Natural killer cell treated with Interleukin-12 subunit alpha and Interleukin-12 subunit beta and Interleukin-15 and Interleukin-18, amount 100 ng/mL, for 72 hours (primary cell): ENCODE measurements around the gene HHIPL1. TPM values are rescaled to one million over a fixed set of nuclear protein-coding genes. Genes with fewer than 3 reads are reported as not detected.

ENCODE experiments used
- ATAC-seq, 2 donors: fragments of 150-1000 bp; cut with Tn5 transposase in 1 of 2; sonication (Bioruptor Pico), chemical (Tn5 transposase) in 1 of 2; 2 replicates each; pipeline ENCODE4 v1.10.0; 2021
- DNase-seq: peaks from one replicate; pipeline ENCODE4 v3.0.0; 2022; ENCODE audit warnings: low spot score
- H3K27ac Mint-ChIP-seq, 2 donors: 1 replicate in 1 of 2; 2 replicates in 1 of 2; pipeline ENCODE4 v1.8.0; 2022; ENCODE audit warnings: mixed read lengths in 2 of 2, mild to moderate bottlenecking in 1 of 2, moderate library complexity in 1 of 2
- H3K27me3 Mint-ChIP-seq, 2 donors: 1 replicate in 1 of 2; 2 replicates in 1 of 2; pipeline ENCODE4 v1.8.0; 2022; ENCODE audit warnings: mixed read lengths in 2 of 2
- H3K36me3 Mint-ChIP-seq: one replicate; pipeline ENCODE4 v1.8.0; 2022; ENCODE audit warnings: mixed read lengths
- H3K4me1 Mint-ChIP-seq, 2 donors: 1 replicate in 1 of 2; 2 replicates in 1 of 2; pipeline ENCODE4 v1.8.0; 2022; ENCODE audit warnings: low read depth in 2 of 2, mixed read lengths in 2 of 2, mild to moderate bottlenecking in 1 of 2
- H3K4me3 Mint-ChIP-seq: one replicate; pipeline ENCODE4 v1.8.0; 2022; ENCODE audit warnings: mixed read lengths
- H3K9me3 Mint-ChIP-seq: 2 replicates; pipeline ENCODE4 v1.8.0; 2022; ENCODE audit warnings: mixed read lengths
- total RNA-seq, 2 donors: library from RNA; stranded (reverse); gene quantifications; one replicate each; pipeline ENCODE4 v1.2.3, GENCODE V29; 2022

Gene HHIPL1
- not detected for total RNA-seq

DNA sequence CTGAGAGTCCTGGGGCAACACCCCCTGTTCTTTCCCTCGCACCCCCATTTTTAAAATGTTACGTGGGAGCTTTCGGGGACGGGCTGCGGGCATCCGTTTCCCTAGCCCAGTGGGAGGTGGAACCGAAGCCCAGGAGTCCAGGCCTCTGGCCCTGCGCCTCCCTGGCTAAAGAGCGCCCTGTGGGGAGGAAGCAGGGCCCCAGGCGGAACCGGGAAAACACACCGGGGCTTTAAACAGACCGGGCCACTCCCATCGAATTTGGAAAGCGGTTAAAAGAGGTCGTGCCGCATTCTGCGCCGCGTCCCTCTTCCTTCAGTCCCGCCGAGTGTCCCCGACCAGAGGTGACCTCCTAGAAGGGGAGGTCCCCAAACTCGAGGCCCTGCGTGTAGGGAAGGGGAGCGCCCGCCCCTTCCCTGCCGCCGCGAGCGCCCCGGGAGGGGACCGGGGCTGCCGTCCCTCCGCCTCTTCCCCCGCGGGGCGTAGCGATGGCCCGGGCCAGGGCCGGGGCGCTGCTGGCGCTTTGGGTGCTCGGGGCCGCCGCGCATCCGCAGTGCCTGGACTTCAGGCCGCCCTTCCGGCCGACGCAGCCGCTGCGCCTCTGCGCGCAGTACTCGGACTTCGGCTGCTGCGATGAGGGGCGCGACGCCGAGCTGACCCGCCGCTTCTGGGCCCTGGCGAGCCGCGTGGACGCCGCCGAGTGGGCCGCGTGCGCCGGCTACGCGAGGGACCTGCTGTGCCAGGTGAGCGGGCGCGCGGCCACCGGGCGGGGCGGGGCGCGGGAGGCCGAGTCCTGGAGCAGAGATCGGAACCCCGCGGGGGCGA lies at the start of gene HHIPL1:
HHIPL1 (plus strand) TSS at position 407 of the 822 bp plus-strand sequence; CDS start at position 486, 79 bp downstream.
- Mint-ChIP-seq H3K4me1 (no peaks in the 10 kb centered on the region), H3K36me3 (no peaks in the 10 kb centered on the region), H3K9me3 (no peaks in the 10 kb centered on the region), H3K27ac (no peak within 1 kb of the TSS), H3K27me3 (peaks cover 5 to 11% of the 10 kb centered on the region in 2 donors), H3K4me3 (no peak within 1 kb of the TSS)
- ATAC-seq (peak in 1 of 2 donors; percentile 10), DNase-seq (no peak)

DNA sequence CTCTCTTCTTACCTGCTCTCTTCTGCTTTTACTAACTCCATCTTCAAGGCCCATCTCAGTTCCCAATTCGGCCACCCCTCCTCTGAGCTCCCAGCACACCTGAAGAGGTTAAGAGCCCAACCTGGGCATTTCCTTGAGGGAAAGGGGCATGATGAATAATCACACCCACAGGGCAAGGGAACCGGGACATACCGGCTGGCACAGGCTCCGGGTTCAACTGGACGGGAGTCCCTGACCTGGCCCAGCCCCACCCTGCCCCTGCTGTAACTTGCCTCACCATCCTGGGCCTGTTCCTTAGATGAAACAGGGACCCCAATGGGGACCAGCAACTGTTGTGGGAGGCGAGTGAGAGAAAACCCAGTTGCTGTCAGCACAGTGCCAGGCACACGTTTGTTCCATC lies 49.4 kb upstream of the HHIPL1 start:
- no peaks in the 10 kb centered on the region for H3K9me3 Mint-ChIP-seq
- DNase-seq = no peak
- H3K36me3 Mint-ChIP-seq = no peaks in the 10 kb centered on the region
- peak overlapping the region; percentile 38 to 77 for H3K27ac Mint-ChIP-seq
- peak overlapping the region; percentile 75 for H3K4me3 Mint-ChIP-seq
- no peak for ATAC-seq
- H3K27me3 Mint-ChIP-seq = no peaks in the 10 kb centered on the region
- H3K4me1 Mint-ChIP-seq = peaks cover 9% of the 10 kb centered on the region in 2 donors

DNA sequence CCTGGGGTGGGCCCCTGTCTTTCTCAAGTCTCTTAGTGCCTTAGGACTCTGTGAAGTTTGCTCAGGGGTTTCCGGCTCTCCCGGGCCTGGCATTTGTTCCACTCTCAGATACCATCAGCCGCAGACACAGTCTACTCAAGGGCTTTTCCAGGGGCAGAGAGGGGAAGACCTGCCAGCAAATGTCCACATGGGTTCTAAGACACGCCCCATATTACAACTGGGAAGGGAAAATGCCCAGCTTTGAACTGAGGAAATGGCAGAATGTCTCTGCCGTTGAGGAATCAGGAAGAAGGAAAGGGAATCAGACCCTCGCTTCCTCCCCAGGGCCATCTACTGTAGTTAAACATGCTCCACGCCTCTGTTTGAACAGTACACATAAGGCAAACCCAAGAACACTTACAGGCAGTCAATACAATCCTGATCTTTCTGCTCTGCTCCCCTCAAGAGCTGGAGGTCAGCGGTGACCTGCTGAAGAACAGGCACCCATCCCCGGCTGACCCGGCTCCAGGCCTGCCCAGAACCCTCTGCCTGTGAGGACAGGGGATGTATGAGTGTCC lies 48.8 kb upstream of the HHIPL1 start:
- no peaks in the 10 kb centered on the region for H3K36me3 Mint-ChIP-seq
- DNase-seq (no peak), ATAC-seq (no peak)
- H3K4me3 Mint-ChIP-seq = no peak overlapping the region
- H3K9me3 Mint-ChIP-seq = no peaks in the 10 kb centered on the region
- peaks cover 9% of the 10 kb centered on the region in 2 donors for H3K4me1 Mint-ChIP-seq
- no peaks in the 10 kb centered on the region for H3K27me3 Mint-ChIP-seq
- H3K27ac Mint-ChIP-seq = peak overlapping the region in 1 of 2 donors; percentile 39

GRCh38 chr14:99596772-99597171 lies 48.2 kb upstream of the HHIPL1 start:
- Mint-ChIP-seq H3K4me3 (no peak overlapping the region), H3K27ac (no peak overlapping the region), H3K27me3 (no peaks in the 10 kb centered on the region), H3K36me3 (no peaks in the 10 kb centered on the region), H3K9me3 (no peaks in the 10 kb centered on the region), H3K4me1 (peaks cover 9 to 10% of the 10 kb centered on the region in 2 donors)
- ATAC-seq = no peak
- DNase-seq = no peak

- Mint-ChIP-seq H3K36me3 (no peaks in the 10 kb centered on the region), H3K9me3 (no peaks in the 10 kb centered on the region), H3K4me3 (no peak overlapping the region), H3K4me1 (peaks cover 17 to 18% of the 10 kb centered on the region in 2 donors), H3K27ac (peak overlapping the region in 1 of 2 donors; percentile 61), H3K27me3 (peaks cover 0 to 4% of the 10 kb centered on the region in 2 donors)
- ATAC-seq = no peak
- no peak for DNase-seq
Observed at GRCh38 chr14:99597911-99598600, 46.9 kb upstream of the HHIPL1 start.

DNA sequence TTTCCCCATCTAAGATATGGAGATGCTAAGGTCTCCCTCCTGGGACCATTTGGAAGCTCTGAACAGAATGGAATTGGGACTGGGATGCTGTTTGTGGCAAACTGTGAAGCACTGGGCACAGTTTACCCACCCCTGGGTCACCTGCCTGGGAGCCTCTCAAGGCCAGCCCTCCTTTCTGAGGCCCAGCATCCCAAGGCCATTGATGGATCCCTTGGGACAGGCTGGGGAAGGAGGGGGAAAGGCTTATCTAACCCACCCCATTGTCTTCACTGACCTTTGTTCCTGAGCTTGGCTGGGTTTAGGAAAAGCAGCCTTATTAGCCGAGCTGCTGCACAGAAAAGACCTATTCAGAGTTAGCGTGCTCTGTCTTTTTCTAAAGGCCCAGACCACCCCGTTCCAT lies 46.2 kb upstream of the HHIPL1 start:
- H3K27me3 Mint-ChIP-seq = peaks cover 0 to 4% of the 10 kb centered on the region in 2 donors
- peaks cover 17 to 18% of the 10 kb centered on the region in 2 donors for H3K4me1 Mint-ChIP-seq

DNA sequence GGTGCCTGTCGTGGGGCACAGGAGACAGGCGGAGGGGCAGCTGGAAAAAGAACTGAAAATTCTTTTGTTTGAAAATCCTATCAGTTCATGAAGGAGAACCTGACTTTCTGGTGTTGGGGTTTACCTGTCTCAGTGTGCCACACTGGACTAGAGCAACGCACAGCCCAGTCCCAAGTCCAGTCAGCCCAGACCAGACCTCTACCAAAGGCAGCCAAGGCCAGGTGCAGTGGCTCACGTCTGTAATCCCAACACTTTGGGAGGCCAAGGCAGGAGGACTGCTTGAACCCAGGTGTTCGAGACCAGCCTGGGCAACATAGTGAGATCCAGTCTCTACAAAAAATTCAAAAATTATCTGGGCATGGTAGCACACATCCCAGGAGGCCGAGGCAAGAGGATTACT lies 45.5 kb upstream of the HHIPL1 start:
- Mint-ChIP-seq H3K27me3 (peaks cover 0 to 4% of the 10 kb centered on the region in 2 donors), H3K36me3 (no peaks in the 10 kb centered on the region), H3K4me3 (no peak overlapping the region), H3K4me1 (peaks cover 17 to 18% of the 10 kb centered on the region in 2 donors), H3K27ac (no peak overlapping the region), H3K9me3 (no peaks in the 10 kb centered on the region)
- ATAC-seq = no peak
- DNase-seq = no peak

More for the DNA sequence above, 46.2 kb upstream of the HHIPL1 start:
- ATAC-seq (no peak), DNase-seq (no peak)
- no peak overlapping the region for H3K4me3 Mint-ChIP-seq
- no peaks in the 10 kb centered on the region for H3K36me3 Mint-ChIP-seq
- H3K9me3 Mint-ChIP-seq = no peaks in the 10 kb centered on the region
- no peak overlapping the region for H3K27ac Mint-ChIP-seq

DNA sequence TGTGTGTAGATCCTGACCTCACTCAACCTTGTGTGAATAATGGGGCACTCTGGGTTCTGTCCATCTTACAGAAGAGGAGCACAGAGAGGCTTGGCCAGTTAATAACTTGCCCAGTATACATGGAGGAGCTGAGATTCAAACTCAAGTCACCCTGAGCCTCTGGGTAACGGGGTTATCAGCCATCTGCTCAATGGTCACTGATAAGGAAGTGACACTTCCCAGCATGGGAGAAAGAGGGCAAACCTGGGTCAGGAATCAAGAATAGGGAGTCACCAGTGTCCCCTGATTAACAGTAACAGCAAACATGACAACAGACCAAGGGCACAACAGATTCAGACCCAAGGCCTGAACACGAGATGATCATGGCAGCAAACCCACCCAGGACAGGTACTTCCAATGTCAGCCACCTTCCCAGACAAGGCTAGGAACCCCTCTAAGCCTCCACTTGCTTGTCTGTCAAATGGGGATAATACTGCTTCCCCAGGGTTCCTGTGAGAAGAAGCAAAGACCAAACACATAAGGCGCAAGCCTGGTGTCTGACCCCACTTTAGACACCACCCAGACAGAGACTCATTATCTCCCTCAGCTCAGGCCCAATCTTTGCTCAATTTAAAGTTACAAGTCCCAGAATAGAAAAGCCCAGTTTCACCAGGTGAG lies 44.6 kb upstream of the HHIPL1 start:
- Mint-ChIP-seq H3K27me3 (peaks cover 0 to 4% of the 10 kb centered on the region in 2 donors), H3K4me3 (no peak overlapping the region), H3K27ac (no peak overlapping the region), H3K36me3 (no peaks in the 10 kb centered on the region), H3K4me1 (peaks cover 13 to 14% of the 10 kb centered on the region in 2 donors), H3K9me3 (no peaks in the 10 kb centered on the region)
- ATAC-seq (no peak), DNase-seq (no peak)

DNA sequence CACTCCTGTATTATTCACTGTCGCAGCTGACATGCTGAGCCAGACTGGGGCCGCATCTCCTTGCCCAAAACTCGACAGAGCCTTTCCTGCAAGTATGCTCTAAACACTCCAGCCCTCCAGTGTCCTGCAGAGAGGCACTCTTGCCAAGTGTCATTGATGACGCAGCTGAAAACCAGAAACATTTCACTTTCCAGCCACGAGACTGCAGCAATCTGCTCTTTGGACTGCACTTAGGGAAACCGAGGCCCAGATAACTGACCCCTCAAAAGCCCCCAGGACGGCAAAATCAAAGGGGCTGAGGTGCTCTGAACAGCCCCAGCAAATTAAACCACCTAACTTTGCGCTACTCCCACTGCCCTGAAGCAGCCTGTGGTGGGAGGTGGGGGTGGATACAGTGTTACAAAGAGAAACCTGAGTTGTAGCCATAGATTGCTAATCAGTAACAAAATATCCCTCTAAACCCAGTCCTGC lies 43.5 kb upstream of the HHIPL1 start:
- H3K27ac Mint-ChIP-seq = no peak overlapping the region
- peaks cover 14 to 16% of the 10 kb centered on the region in 2 donors for H3K4me1 Mint-ChIP-seq
- no peaks in the 10 kb centered on the region for H3K9me3 Mint-ChIP-seq
- H3K27me3 Mint-ChIP-seq = peaks cover 0 to 4% of the 10 kb centered on the region in 2 donors
- H3K4me3 Mint-ChIP-seq = no peak overlapping the region
- ATAC-seq (no peak), DNase-seq (no peak)
- H3K36me3 Mint-ChIP-seq = no peaks in the 10 kb centered on the region

DNA sequence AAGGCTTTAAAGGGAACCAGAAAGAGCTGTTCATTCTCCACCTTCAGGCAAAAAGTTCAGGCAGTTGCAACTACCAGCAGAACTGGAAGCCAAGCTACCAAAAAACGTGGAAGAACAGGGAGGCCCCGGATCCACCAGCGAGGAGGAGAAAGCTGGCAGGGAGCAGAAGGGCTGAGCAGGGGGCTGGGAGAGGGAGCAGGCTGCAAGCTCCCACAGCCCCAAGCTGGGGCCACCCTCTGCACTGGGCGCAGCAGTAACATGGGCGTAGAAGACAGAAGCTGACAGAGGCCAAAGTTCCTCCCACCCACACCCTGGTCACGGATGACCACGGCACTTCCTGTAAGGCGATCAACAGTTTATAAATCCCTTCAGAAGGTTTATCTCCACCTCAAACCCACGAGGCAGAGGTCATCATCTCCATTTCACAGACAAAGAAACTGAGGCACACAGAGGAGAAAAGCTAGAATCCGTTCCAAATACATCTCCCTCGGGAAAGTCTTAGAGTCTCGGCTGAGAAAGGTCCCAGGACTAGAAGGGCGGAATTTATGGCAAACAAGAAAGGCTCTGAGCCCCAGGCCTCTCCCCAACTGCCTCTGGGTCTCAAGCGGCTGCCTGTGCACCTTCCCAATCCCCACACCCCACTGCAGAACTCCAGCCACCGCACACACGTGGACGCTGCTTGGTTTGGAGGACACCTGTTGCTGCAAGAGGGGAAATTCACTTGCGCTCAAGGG lies 42.7 kb upstream of the HHIPL1 start:
- H3K4me1 Mint-ChIP-seq = peaks cover 13 to 16% of the 10 kb centered on the region in 2 donors
- ATAC-seq (no peak), DNase-seq (no peak)
- H3K36me3 Mint-ChIP-seq = no peaks in the 10 kb centered on the region
- no peak overlapping the region for H3K27ac Mint-ChIP-seq
- H3K4me3 Mint-ChIP-seq = peak overlapping the region; percentile 65
- H3K27me3 Mint-ChIP-seq = peaks cover 0 to 4% of the 10 kb centered on the region in 2 donors
- no peaks in the 10 kb centered on the region for H3K9me3 Mint-ChIP-seq

DNA sequence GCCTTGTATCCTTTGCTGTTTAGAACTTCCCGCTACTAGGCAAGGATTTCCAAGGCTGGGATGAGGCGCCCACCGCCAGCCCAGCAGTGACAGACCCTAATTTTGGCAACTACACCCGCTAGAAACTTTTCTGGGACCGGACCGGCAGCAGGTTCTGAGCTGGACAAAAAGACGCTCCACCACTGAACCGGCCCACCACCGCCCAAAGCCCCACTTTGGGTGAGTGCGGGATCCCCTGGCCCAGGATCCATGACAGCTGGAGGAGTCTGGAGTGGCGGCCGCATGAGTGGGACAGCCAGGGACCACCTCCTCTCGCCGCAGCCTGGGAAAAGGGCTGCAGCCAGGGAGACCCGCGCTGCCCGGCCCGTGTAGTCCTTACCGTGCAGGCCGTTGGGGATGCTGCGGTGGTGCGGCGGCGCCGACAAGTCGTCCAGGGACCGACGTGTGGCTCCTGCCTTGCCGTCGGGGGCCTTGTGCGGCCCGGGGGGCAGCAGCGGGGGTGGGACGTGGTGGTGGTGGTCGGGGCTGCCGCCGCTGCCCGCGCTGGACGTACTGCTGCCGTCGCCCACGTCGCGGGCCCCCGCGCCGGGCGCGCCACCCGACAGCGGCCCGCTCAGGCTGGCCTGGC lies 42.0 kb upstream of the HHIPL1 start:
- H3K4me1 Mint-ChIP-seq = peaks cover 13 to 16% of the 10 kb centered on the region in 2 donors
- no peak for ATAC-seq
- H3K9me3 Mint-ChIP-seq = no peaks in the 10 kb centered on the region
- no peak for DNase-seq
- no peaks in the 10 kb centered on the region for H3K36me3 Mint-ChIP-seq
- no peak overlapping the region for H3K27ac Mint-ChIP-seq
- peaks cover 0 to 4% of the 10 kb centered on the region in 2 donors for H3K27me3 Mint-ChIP-seq
- peak overlapping the region; percentile 65 for H3K4me3 Mint-ChIP-seq

DNA sequence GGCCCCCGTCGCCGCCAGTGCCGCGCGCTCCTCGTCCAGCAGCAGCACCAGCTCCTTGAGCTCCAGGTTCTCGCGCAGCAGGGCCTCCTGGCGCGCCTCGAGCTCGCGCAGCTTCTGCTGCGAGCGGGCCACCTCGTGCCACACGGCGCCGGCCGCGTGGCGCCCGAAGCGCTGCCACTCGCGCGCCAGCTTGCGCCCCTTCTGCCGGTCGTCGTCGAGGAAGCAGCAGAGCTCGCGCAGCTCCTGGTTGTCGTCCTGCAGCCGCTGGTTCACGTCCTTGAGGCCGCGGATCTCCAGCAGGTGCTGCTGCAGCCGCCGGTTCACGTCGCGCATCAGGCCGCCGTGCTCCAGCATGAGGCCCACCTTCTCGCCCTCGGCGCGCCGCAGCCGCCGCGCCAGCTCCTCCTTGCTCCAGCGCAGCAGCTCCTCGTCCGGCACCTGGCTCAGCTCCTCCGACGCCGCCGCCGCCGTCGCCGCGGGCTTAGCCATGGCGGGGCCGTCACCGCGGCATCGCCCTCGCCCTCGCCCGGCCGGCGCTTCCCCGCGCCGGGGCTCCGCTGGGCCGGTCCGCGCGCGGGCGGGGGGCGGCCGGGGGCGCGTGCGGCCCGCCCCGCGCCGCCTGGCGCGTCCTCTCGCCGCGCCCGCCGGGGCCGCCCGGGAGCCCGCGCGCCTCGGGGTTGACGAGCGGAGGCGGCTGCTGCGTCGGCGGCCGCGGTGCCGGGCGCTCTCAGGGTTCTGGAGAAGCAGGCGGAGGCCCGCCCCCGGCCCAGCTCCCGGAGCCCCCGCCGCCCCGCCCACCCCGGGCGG lies 41.3 kb upstream of the HHIPL1 start, which contains the start of gene CCDC85C:
CCDC85C (minus strand) TSS at position 737 of the 807 bp plus-strand sequence; CDS start at position 489, 248 bp downstream.
- H3K4me3 Mint-ChIP-seq = peak within 1 kb of the TSS; percentile 86
- no peaks in the 10 kb centered on the region for H3K9me3 Mint-ChIP-seq
- H3K27me3 Mint-ChIP-seq = peaks cover 0 to 4% of the 10 kb centered on the region in 2 donors
- no peaks in the 10 kb centered on the region for H3K36me3 Mint-ChIP-seq
- no peak within 1 kb of the TSS for H3K27ac Mint-ChIP-seq
- peaks cover 13 to 16% of the 10 kb centered on the region in 2 donors for H3K4me1 Mint-ChIP-seq
- DNase-seq (no peak), ATAC-seq (no peak)
